ENCODE results near the gene TNNC2.
"Not testable (repeated sequence)": the region's sequence is repeated elsewhere in the genome, so short reads cannot be mapped to it uniquely, and the experiment has no call there.

TNNC2 gene

DNA sequence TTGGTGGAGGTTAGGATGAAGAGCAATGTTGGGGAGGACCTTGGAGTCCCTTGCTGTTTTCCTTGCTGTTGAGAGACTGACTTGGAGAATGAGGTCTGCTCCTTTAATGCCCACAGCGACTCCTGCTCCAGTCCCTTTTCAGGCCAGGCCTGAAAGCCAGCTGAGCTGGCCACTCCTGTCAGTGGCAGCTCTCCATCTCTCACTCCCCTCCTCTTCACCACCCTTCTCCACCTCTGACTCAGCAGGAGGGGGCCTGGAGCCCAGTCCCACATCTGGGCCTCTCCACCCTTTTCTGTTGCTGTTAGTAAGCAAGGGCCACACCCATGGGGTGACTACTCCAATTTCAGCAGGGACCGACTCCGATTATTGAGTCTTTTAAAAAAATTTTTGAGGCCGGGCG is 8.7 kb upstream of the TNNC2 start:
- Mint-ChIP-seq H3K4me1 (peaks cover 7 to 10% of the 10 kb centered on the region in 2 donors), H3K27me3 (peaks cover 0 to 6% of the 10 kb centered on the region in 2 donors), H3K9me3 (no peaks in the 10 kb centered on the region), H3K4me3 (no peak overlapping the region), H3K27ac (no peak overlapping the region), H3K36me3 (peaks cover 2 to 3% of the 10 kb centered on the region in 2 donors)
- ATAC-seq (replicated peaks) (no peak), DNase-seq (no peak)

- ATAC-seq (replicated peaks) = no peak
- no peak overlapping the region for H3K4me3 Mint-ChIP-seq
- peaks cover 7 to 10% of the 10 kb centered on the region in 2 donors for H3K4me1 Mint-ChIP-seq
- H3K36me3 Mint-ChIP-seq = peaks cover 2 to 3% of the 10 kb centered on the region in 2 donors
- DNase-seq = no peak
- H3K9me3 Mint-ChIP-seq = no peaks in the 10 kb centered on the region
- H3K27me3 Mint-ChIP-seq = peaks cover 0 to 6% of the 10 kb centered on the region in 2 donors
- H3K27ac Mint-ChIP-seq = no peak overlapping the region
Measured at GRCh38 chr20:45835329-45835765, 8.2 kb upstream of the TNNC2 start.

DNA sequence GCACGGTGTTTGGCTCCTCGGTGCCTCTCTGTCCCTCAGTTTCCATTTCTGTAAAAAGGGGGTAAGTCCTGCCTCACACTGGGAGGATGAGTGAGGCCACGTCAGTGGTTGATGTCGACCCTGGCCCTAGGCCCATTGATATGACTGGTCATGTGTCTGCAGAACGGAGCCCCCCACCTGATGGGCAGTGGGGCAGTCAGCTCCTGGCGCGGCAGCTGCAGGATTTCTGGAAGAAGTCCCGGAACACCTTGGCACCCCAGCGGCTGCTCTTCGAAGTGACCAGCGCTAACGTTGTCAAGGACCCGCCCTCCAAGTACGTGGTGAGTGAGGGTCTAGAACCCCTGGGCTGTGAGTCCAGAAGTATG is 7.7 kb upstream of the TNNC2 start:
- Mint-ChIP-seq H3K27me3 (peaks cover 0 to 6% of the 10 kb centered on the region in 2 donors), H3K36me3 (peaks cover 2 to 3% of the 10 kb centered on the region in 2 donors), H3K9me3 (no peaks in the 10 kb centered on the region), H3K27ac (no peak overlapping the region), H3K4me1 (peaks cover 7 to 10% of the 10 kb centered on the region in 2 donors), H3K4me3 (peak overlapping the region in 1 of 2 donors; percentile 80)
- ATAC-seq (replicated peaks) (no peak), DNase-seq (no peak)

DNA sequence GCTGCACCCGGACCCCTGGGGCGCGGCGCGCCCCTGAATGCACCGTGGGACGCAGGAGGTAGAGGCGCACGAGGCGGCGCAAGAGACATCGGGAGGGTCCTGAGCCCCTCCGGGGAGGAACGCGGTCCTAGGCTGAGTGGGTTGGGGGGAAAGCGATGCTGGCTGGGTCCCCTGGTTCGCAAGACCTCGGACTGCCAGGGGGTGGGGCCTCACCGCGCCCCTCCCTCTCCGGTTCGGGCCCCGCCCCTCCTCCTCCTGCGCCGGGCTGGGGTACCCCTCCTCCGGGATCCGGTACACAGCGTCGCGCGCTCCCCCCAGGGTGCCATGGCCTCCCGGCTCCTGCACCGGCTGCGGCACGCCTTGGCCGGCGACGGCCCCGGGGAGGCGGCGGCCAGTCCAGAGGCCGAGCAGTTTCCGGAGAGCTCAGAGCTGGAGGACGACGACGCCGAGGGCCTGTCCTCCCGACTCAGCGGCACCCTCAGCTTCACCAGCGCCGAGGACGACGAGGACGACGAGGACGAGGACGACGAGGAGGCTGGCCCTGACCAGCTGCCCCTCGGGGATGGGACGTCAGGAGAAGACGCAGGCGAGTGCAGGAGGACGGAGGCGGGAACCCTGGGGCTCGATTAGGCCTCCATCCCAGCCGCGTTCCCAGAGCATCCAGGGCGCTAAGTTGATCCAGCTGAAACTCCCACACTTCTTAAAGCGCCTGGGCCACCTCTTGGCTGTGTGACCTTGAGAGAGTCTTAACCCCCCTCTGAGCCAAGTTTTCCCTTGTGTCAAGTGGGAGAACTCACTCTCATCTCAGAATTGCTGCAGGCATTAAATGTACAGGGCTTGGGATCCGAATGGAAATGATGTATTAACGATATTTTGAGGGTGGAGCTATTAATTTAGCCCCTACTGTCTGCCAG is 7.0 kb upstream of the TNNC2 start:
- Mint-ChIP-seq H3K4me1 (peaks cover 7 to 10% of the 10 kb centered on the region in 2 donors), H3K4me3 (peak overlapping the region; percentile 80 to 84), H3K27me3 (peaks cover 0 to 6% of the 10 kb centered on the region in 2 donors), H3K9me3 (no peaks in the 10 kb centered on the region), H3K36me3 (peaks cover 2 to 3% of the 10 kb centered on the region in 2 donors), H3K27ac (no peak overlapping the region)
- peak; percentile 69 to 73 for ATAC-seq (replicated peaks)
- no peak for DNase-seq

GRCh38 chr20:45833030-45833882 is 6.1 kb upstream of the TNNC2 start, which contains the start of gene SNX21:
Gene SNX21, plus strand, starts transcription at chr20:45833799. Its CDS starts 121 bp downstream, at chr20:45833920.
- Mint-ChIP-seq H3K36me3 (peaks cover 2 to 3% of the 10 kb centered on the region in 2 donors), H3K9me3 (no peaks in the 10 kb centered on the region), H3K4me3 (peak within 1 kb of the TSS; percentile 80 to 84), H3K4me1 (peaks cover 7 to 10% of the 10 kb centered on the region in 2 donors), H3K27ac (peak within 1 kb of the TSS; percentile 89), H3K27me3 (peaks cover 0 to 9% of the 10 kb centered on the region in 2 donors)
- DNase-seq (no peak), ATAC-seq (replicated peaks) (peak; percentile 64 to 75)

GRCh38 chr20:45832619-45833018 is 5.5 kb upstream of the TNNC2 start:
- ATAC-seq (replicated peaks) = no peak
- H3K27me3 Mint-ChIP-seq = peaks cover 0 to 13% of the 10 kb centered on the region in 2 donors
- peak overlapping the region; percentile 80 to 84 for H3K4me3 Mint-ChIP-seq
- no peak overlapping the region for H3K27ac Mint-ChIP-seq
- peaks cover 7 to 10% of the 10 kb centered on the region in 2 donors for H3K4me1 Mint-ChIP-seq
- no peak for DNase-seq
- H3K9me3 Mint-ChIP-seq = no peaks in the 10 kb centered on the region
- peaks cover 2 to 3% of the 10 kb centered on the region in 2 donors for H3K36me3 Mint-ChIP-seq

- H3K4me3 Mint-ChIP-seq; H3K9me3 Mint-ChIP-seq; H3K36me3 Mint-ChIP-seq; ATAC-seq (replicated peaks); H3K4me1 Mint-ChIP-seq; H3K27ac Mint-ChIP-seq; DNase-seq: not testable (repeated sequence)
- peaks cover 3 to 13% of the 10 kb centered on the region in 2 donors for H3K27me3 Mint-ChIP-seq
Measured at GRCh38 chr20:45829673-45830106, 2.6 kb upstream of the TNNC2 start.

DNA sequence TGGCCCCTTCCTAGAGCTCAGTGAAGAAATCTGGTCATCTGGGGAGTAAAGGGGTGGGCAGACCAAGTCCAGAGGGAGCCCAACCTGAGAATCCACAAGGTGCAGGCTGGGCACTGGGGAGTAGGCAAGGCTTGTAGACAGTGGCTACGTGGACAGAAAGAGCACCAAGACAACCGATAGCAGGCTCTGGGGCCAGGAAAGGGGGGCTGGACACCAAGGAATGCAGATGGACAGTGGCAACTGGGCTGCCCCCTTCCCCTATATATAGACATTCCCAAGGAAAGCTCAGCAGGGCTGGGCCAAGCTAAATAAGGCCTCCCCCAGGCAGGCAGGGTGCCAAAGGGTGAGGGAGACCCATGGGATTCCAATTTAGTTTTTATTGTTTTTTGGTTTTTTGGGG is 1.5 kb upstream of the TNNC2 start:
- ATAC-seq (replicated peaks) (no peak), DNase-seq (no peak)
- Mint-ChIP-seq H3K36me3 (no peaks in the 10 kb centered on the region), H3K27me3 (peaks cover 13 to 22% of the 10 kb centered on the region in 2 donors), H3K4me3 (no peak overlapping the region), H3K9me3 (peaks cover 0 to 7% of the 10 kb centered on the region in 2 donors), H3K4me1 (peaks cover 15 to 20% of the 10 kb centered on the region in 2 donors), H3K27ac (no peak overlapping the region)

DNA sequence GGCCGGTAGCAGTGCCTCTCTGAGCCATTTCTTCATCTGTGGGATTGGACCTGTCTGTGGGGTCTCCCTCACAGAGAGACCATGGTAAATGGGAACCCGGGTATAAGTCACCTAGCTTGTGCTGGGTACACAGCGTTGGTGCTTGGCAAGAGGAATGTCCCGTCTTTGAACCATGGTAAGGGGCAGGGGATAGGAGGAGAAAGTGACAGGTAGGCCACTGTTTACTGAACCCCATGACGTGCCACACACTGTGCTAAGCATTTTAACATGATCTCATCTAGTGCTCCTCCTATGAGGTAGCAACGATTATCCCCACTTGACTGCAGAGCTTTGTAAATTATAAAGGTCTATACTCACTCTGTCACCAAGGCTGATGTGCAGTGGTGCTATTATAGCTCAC is 600 bp upstream of the TNNC2 start:
- peaks cover 13 to 18% of the 10 kb centered on the region in 2 donors for H3K4me1 Mint-ChIP-seq
- no peaks in the 10 kb centered on the region for H3K36me3 Mint-ChIP-seq
- H3K4me3 Mint-ChIP-seq = no peak overlapping the region
- peaks cover 0 to 7% of the 10 kb centered on the region in 2 donors for H3K9me3 Mint-ChIP-seq
- ATAC-seq (replicated peaks) = no peak
- H3K27me3 Mint-ChIP-seq = peaks cover 20 to 25% of the 10 kb centered on the region in 2 donors
- DNase-seq = no peak
- no peak overlapping the region for H3K27ac Mint-ChIP-seq

GRCh38 chr20:45826381-45827019 is 612 bp downstream of the TNNC2 start:
- Mint-ChIP-seq H3K27ac (no peak overlapping the region), H3K4me3 (no peak overlapping the region), H3K9me3 (peaks cover 0 to 7% of the 10 kb centered on the region in 2 donors), H3K36me3 (no peaks in the 10 kb centered on the region), H3K4me1 (peaks cover 12 to 18% of the 10 kb centered on the region in 2 donors), H3K27me3 (peaks cover 28 to 34% of the 10 kb centered on the region in 2 donors)
- no peak for DNase-seq
- no peak for ATAC-seq (replicated peaks)

GRCh38 chr20:45823949-45824835 is 2.9 kb downstream of the TNNC2 start:
- peak overlapping the region; percentile 80 for H3K27ac Mint-ChIP-seq

GRCh38 chr20:45822857-45823256 is 4.3 kb downstream of the TNNC2 start:
- peaks cover 0 to 7% of the 10 kb centered on the region in 2 donors for H3K9me3 Mint-ChIP-seq
- no peak for DNase-seq
- no peak overlapping the region for H3K27ac Mint-ChIP-seq
- peaks cover 16 to 24% of the 10 kb centered on the region in 2 donors for H3K4me1 Mint-ChIP-seq
- H3K36me3 Mint-ChIP-seq = no peaks in the 10 kb centered on the region
- H3K27me3 Mint-ChIP-seq = peaks cover 33 to 34% of the 10 kb centered on the region in 2 donors
- H3K4me3 Mint-ChIP-seq = peak overlapping the region; percentile 25 to 31
- peak in 1 of 2 donors; percentile 42 for ATAC-seq (replicated peaks)

More at GRCh38 chr20:45823949-45824835, 2.9 kb downstream of the TNNC2 start:
- no peaks in the 10 kb centered on the region for H3K36me3 Mint-ChIP-seq
- H3K9me3 Mint-ChIP-seq = peaks cover 0 to 7% of the 10 kb centered on the region in 2 donors
- ATAC-seq (replicated peaks) = peak; percentile 80 to 82
- peaks cover 15 to 24% of the 10 kb centered on the region in 2 donors for H3K4me1 Mint-ChIP-seq
- H3K27me3 Mint-ChIP-seq = peaks cover 33 to 40% of the 10 kb centered on the region in 2 donors
- peak; percentile 13 for DNase-seq
- peak overlapping the region; percentile 79 for H3K4me3 Mint-ChIP-seq

GRCh38 chr20:45821947-45822346 is 5.2 kb downstream of the TNNC2 start:
- Mint-ChIP-seq H3K9me3 (peaks cover 0 to 7% of the 10 kb centered on the region in 2 donors), H3K36me3 (no peaks in the 10 kb centered on the region), H3K4me3 (no peak overlapping the region), H3K27ac (no peak overlapping the region), H3K27me3 (peaks cover 33 to 34% of the 10 kb centered on the region in 2 donors), H3K4me1 (peaks cover 16 to 24% of the 10 kb centered on the region in 2 donors)
- ATAC-seq (replicated peaks) = no peak
- no peak for DNase-seq

Measured in stimulated activated naive B cell treated with anti-CD40 and anti-IgM and Interleukin-4, amounts not matched to agents 10 μg/mL and 1 μg/mL and 100 μg/mL, for 72 hours (primary cell).